Measurements from ENCODE around the gene MYO19.

MYO19 gene

GRCh38 chr17:36482611-36483504, 51.8 kb downstream of the MYO19 start:
- Histone ChIP-seq H3K27ac (ENCODE audit: low read depth, low read length) (no peak overlapping the region), H3K9ac (ENCODE audit: low read depth, low read length) (no peak overlapping the region), H3K4me3 (ENCODE audit: low read depth, low read length) (peak overlapping the region; percentile 36; the same call in 1 of the 2 replicates)

GRCh38 chr17:36481829-36482228, 52.8 kb downstream of the MYO19 start:
- H3K9me3 ChIP-seq (ENCODE audit: control insufficient read depth, insufficient read depth, low read length), result no peaks in the 10 kb centered on the region
- H3K4me3 ChIP-seq (ENCODE audit: low read depth, low read length), result no peak overlapping the region
- no peak overlapping the region for H3K27ac ChIP-seq (ENCODE audit: low read depth, low read length)
- peaks cover 39% of the 10 kb centered on the region for H3K27me3 ChIP-seq (ENCODE audit: control insufficient read depth, insufficient read depth, low read length)
- no peak overlapping the region for H3K9ac ChIP-seq (ENCODE audit: low read depth, low read length)
- H3K36me3 ChIP-seq (ENCODE audit: control insufficient read depth, insufficient read depth, low read length), result no peaks in the 10 kb centered on the region
- H3K4me1 ChIP-seq (ENCODE audit: control insufficient read depth, insufficient read depth, low read length), result peaks cover 5% of the 10 kb centered on the region; the same call in 1 of the 2 replicates

More at GRCh38 chr17:36482611-36483504, 51.8 kb downstream of the MYO19 start:
- Histone ChIP-seq H3K9me3 (ENCODE audit: control insufficient read depth, insufficient read depth, low read length) (no peaks in the 10 kb centered on the region), H3K27me3 (ENCODE audit: control insufficient read depth, insufficient read depth, low read length) (peaks cover 39% of the 10 kb centered on the region), H3K4me1 (ENCODE audit: control insufficient read depth, insufficient read depth, low read length) (peaks cover 5% of the 10 kb centered on the region; the same call in 1 of the 2 replicates), H3K36me3 (ENCODE audit: control insufficient read depth, insufficient read depth, low read length) (no peaks in the 10 kb centered on the region)

- Histone ChIP-seq H3K9ac (ENCODE audit: low read depth, low read length) (no peak overlapping the region), H3K4me1 (ENCODE audit: control insufficient read depth, insufficient read depth, low read length) (no peaks in the 10 kb centered on the region), H3K4me3 (ENCODE audit: low read depth, low read length) (no peak overlapping the region), H3K27me3 (ENCODE audit: control insufficient read depth, insufficient read depth, low read length) (no peaks in the 10 kb centered on the region; the same call in 1 of the 2 replicates), H3K27ac (ENCODE audit: low read depth, low read length) (no peak overlapping the region), H3K36me3 (ENCODE audit: control insufficient read depth, insufficient read depth, low read length) (no peaks in the 10 kb centered on the region), H3K9me3 (ENCODE audit: control insufficient read depth, insufficient read depth, low read length) (no peaks in the 10 kb centered on the region)
These were observed 59.2 kb downstream of the MYO19 start for GRCh38 chr17:36475346-36475970.

DNA sequence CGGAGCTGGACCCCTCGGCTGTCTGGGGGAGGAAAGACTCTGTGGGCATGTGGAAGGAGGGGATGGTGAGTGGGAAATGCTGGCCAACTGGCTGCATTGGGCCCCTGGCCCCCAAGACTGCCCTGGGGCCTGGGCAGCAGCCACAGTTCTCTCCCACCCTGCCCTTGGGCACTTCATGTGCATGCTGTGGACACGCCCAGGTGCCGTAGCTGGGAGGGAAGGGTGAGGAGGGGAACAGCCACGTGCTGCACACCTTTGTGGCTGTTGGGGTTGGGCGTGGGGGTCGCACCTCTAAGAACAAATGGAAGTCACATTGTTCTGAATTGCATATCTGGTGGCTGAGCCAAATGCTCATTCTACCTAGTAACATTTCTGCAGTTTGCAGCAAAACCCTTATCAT, 60.1 kb downstream of the MYO19 start:
- H3K9me3 ChIP-seq (ENCODE audit: control insufficient read depth, insufficient read depth, low read length), result no peaks in the 10 kb centered on the region
- H3K27ac ChIP-seq (ENCODE audit: low read depth, low read length), result no peak overlapping the region
- peaks cover 3% of the 10 kb centered on the region; the same call in 1 of the 2 replicates for H3K27me3 ChIP-seq (ENCODE audit: control insufficient read depth, insufficient read depth, low read length)
- H3K4me3 ChIP-seq (ENCODE audit: low read depth, low read length), result no peak overlapping the region
- H3K36me3 ChIP-seq (ENCODE audit: control insufficient read depth, insufficient read depth, low read length), result no peaks in the 10 kb centered on the region
- no peak overlapping the region for H3K9ac ChIP-seq (ENCODE audit: low read depth, low read length)
- H3K4me1 ChIP-seq (ENCODE audit: control insufficient read depth, insufficient read depth, low read length), result no peaks in the 10 kb centered on the region

DNA sequence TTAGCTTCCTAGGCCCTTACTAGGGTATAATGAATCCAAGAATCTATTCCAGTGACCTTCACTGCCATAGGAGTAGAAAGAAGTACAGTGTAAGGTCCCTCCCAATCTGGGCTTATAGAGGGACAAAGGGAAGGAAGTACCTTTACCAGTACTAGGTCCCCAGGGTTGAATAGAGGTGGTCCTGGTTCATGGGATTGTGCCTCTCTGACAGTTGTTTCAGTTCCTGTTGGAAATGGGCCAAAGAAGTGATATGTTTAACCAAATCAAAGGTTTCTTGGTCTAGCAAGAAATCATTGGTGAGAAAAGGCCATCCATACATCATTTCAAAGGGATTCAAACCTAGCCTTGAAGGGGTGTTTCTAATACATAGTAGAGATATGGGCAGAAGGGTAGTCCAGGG, 64.2 kb downstream of the MYO19 start:
- H3K4me1 ChIP-seq (ENCODE audit: control insufficient read depth, insufficient read depth, low read length), result no peaks in the 10 kb centered on the region
- H3K27ac ChIP-seq (ENCODE audit: low read depth, low read length), result no peak overlapping the region

DNA sequence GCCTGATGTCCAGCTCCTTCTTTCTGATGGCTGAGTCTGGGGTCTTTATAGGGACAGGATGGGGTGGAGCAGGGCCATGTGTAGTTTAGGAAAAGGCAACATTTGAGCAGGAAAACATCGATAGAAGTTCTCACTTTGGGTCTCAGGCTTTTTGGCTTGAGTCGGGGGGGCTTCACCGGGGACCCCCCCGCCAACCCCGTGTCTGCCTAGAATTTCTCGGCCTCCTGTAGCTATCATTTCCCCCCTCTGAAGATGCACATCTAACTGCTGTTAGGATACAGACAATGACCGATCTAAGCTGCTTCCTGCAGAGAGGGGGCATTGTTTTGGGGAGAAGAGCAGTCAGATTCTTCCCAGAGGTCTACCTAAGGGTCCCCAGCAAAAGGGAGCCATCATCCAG, 64.9 kb downstream of the MYO19 start:
- Histone ChIP-seq H3K27me3 (ENCODE audit: control insufficient read depth, insufficient read depth, low read length) (peaks cover 14% of the 10 kb centered on the region), H3K9ac (ENCODE audit: low read depth, low read length) (no peak overlapping the region), H3K36me3 (ENCODE audit: control insufficient read depth, insufficient read depth, low read length) (no peaks in the 10 kb centered on the region), H3K4me3 (ENCODE audit: low read depth, low read length) (no peak overlapping the region), H3K27ac (ENCODE audit: low read depth, low read length) (no peak overlapping the region), H3K9me3 (ENCODE audit: control insufficient read depth, insufficient read depth, low read length) (no peaks in the 10 kb centered on the region), H3K4me1 (ENCODE audit: control insufficient read depth, insufficient read depth, low read length) (no peaks in the 10 kb centered on the region)

More for the DNA sequence above, 64.2 kb downstream of the MYO19 start:
- H3K27me3 ChIP-seq (ENCODE audit: control insufficient read depth, insufficient read depth, low read length), result peaks cover 9% of the 10 kb centered on the region
- H3K36me3 ChIP-seq (ENCODE audit: control insufficient read depth, insufficient read depth, low read length), result no peaks in the 10 kb centered on the region
- no peak overlapping the region for H3K4me3 ChIP-seq (ENCODE audit: low read depth, low read length)
- no peak overlapping the region for H3K9ac ChIP-seq (ENCODE audit: low read depth, low read length)
- H3K9me3 ChIP-seq (ENCODE audit: control insufficient read depth, insufficient read depth, low read length), result no peaks in the 10 kb centered on the region

- Histone ChIP-seq H3K9ac (ENCODE audit: low read depth, low read length) (no peak overlapping the region), H3K9me3 (ENCODE audit: control insufficient read depth, insufficient read depth, low read length) (no peaks in the 10 kb centered on the region), H3K27me3 (ENCODE audit: control insufficient read depth, insufficient read depth, low read length) (peaks cover 17% of the 10 kb centered on the region), H3K4me1 (ENCODE audit: control insufficient read depth, insufficient read depth, low read length) (no peaks in the 10 kb centered on the region), H3K4me3 (ENCODE audit: low read depth, low read length) (no peak overlapping the region), H3K27ac (ENCODE audit: low read depth, low read length) (no peak overlapping the region), H3K36me3 (ENCODE audit: control insufficient read depth, insufficient read depth, low read length) (no peaks in the 10 kb centered on the region)
These were observed 65.6 kb downstream of the MYO19 start for GRCh38 chr17:36468903-36469635.

DNA sequence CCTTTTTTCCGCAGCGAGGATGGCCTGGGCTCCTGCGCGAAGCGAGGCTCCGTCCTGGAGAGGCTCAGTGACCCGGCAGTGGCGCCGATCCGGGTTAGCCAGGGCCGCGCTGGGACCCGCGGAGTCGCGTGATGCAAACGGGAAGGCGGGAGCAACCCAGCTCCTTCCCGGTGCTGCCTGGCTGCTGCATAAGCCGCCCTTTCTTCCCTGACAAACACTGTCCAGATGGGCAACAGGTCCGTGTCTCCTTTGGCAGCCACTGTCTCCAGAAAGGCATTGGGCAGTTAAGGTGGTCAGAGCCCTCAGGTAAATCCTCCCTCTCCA, 69.9 kb downstream of the MYO19 start:
- Histone ChIP-seq H3K4me1 (ENCODE audit: control insufficient read depth, insufficient read depth, low read length) (peaks cover 3% of the 10 kb centered on the region; the same call in 1 of the 2 replicates), H3K9ac (ENCODE audit: low read depth, low read length) (no peak overlapping the region), H3K9me3 (ENCODE audit: control insufficient read depth, insufficient read depth, low read length) (no peaks in the 10 kb centered on the region), H3K27ac (ENCODE audit: low read depth, low read length) (no peak overlapping the region), H3K27me3 (ENCODE audit: control insufficient read depth, insufficient read depth, low read length) (peaks cover 16% of the 10 kb centered on the region), H3K4me3 (ENCODE audit: low read depth, low read length) (no peak overlapping the region), H3K36me3 (ENCODE audit: control insufficient read depth, insufficient read depth, low read length) (no peaks in the 10 kb centered on the region)

DNA sequence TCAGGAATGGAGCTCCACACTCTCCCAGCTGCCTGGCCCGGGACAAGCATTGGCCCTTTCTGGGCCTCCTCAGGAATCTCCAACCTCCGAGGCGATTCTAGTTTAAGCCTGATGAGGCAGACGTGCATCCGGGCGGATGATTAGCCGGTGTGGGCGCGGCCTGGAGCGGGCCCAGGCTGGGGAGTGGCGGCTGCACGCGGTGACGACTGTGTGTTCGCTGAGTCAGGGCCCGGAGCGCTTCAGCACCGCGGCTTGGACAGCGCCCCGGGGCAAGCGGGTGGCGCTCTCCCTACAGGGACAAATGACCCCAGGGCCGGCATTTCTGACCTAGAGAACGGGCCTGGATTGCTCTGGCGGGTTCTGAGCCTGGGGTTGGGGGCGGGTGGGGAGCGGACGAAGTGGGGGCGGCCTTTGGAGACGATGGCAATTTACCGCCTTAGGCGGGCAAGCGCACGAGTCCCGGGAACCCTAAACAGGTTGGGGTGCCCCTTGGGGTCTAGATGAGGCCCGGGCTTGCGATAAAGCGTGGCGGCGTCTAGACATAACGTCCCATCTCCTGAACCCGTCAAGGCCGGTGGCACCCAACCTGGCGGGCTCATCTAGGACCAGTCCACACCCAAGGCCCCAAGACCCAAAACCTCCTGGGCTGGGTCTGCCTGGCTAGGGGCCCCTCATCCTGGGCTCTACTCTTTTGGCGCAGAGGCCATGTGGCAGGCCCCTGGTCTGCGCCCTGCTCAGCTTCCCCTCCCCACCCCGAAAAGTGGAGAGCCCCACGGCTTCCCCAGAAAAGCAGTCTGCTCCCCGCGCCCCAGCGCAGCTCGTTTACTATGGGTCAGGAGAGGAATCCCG, 70.5 kb downstream of the MYO19 start:
- H3K4me3 ChIP-seq (ENCODE audit: low read depth, low read length), result peak overlapping the region; percentile 36; the same call in 1 of the 2 replicates
- H3K4me1 ChIP-seq (ENCODE audit: control insufficient read depth, insufficient read depth, low read length), result peaks cover 3% of the 10 kb centered on the region; the same call in 1 of the 2 replicates
- H3K36me3 ChIP-seq (ENCODE audit: control insufficient read depth, insufficient read depth, low read length), result no peaks in the 10 kb centered on the region
- H3K9ac ChIP-seq (ENCODE audit: low read depth, low read length), result no peak overlapping the region
- no peak overlapping the region for H3K27ac ChIP-seq (ENCODE audit: low read depth, low read length)
- peaks cover 10% of the 10 kb centered on the region for H3K27me3 ChIP-seq (ENCODE audit: control insufficient read depth, insufficient read depth, low read length)
- no peaks in the 10 kb centered on the region for H3K9me3 ChIP-seq (ENCODE audit: control insufficient read depth, insufficient read depth, low read length)

- no peaks in the 10 kb centered on the region for H3K36me3 ChIP-seq (ENCODE audit: control insufficient read depth, insufficient read depth, low read length)
- H3K27ac ChIP-seq (ENCODE audit: low read depth, low read length), result no peak overlapping the region
- H3K9me3 ChIP-seq (ENCODE audit: control insufficient read depth, insufficient read depth, low read length), result no peaks in the 10 kb centered on the region
- H3K27me3 ChIP-seq (ENCODE audit: control insufficient read depth, insufficient read depth, low read length), result peaks cover 8% of the 10 kb centered on the region
- no peak overlapping the region for H3K4me3 ChIP-seq (ENCODE audit: low read depth, low read length)
- H3K9ac ChIP-seq (ENCODE audit: low read depth, low read length), result no peak overlapping the region
- H3K4me1 ChIP-seq (ENCODE audit: control insufficient read depth, insufficient read depth, low read length), result peaks cover 3% of the 10 kb centered on the region; the same call in 1 of the 2 replicates
These were observed 73.1 kb downstream of the MYO19 start for GRCh38 chr17:36461330-36462110.
